Hematopoietic multipotent progenitor cell treated with erythropoietin and hydrocortisone succinate and interleukin-3 and kit ligand, for 6 days (in vitro differentiated cells): ENCODE results near the gene GPA33.
A peak's percentile ranks its signal among the peaks of the same experiment; 100 is the strongest.
"Not testable (repeated sequence)": the region's sequence is repeated elsewhere in the genome, so short reads cannot be mapped to it uniquely, and the experiment has no call there.

ENCODE experiments used
- DNase-seq: peaks from one replicate; pipeline ENCODE4 v3.0.0-alpha.2; 2015

Gene GPA33

DNA sequence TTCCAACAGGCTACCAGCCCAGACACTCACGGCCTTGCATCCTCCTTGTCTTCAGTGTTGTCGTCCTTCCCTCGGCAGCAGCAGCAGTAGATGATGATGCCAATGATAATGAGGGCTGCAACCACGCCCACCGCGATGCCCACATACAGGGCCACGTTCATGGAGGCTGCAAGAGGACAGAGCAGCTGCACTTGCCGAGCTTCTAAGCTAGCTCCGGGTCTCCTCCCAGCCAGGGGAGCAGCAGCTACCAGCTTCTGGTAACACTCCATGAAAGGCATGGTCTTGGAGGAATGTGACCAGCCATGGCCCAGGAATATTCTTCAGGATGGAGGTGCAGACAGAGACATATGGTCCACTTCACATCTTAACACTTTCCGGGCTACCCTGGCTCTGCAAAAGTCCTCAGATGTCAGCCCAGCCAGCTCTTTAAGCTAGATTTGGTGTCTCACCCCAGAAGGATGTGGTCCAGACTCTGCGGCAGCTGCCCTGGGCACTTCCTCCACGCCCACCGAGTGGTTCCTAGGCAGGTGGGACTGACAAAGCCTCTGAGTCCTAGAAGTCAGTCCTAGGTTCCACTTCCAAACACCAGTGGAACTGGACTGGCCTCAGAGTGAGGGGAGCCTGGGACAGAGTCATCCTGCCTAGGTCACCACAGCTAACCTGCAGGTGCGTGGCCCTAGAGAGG lies 35.1 kb downstream of the GPA33 start:
- DNase-seq, result no peak

DNA sequence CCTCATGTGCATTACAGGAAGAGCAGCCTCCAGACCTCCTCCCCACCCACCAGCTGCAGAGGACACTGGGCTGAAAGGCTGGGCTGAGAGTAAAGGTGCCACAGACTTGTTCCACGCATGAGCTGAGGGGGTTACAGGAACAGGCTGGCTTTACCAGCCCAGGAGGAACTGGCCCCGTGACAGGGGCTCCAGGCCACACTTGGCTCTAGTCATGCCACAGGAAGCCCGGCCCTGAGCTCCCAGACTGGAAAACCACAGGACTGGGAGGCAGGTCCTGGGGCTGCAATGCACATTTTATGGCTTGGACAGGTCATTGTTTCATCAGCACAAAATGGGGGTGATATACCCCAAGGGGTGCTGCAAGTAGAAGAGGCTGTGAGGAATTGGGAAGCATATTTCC lies 35.6 kb downstream of the GPA33 start:
- no peak for DNase-seq

DNA sequence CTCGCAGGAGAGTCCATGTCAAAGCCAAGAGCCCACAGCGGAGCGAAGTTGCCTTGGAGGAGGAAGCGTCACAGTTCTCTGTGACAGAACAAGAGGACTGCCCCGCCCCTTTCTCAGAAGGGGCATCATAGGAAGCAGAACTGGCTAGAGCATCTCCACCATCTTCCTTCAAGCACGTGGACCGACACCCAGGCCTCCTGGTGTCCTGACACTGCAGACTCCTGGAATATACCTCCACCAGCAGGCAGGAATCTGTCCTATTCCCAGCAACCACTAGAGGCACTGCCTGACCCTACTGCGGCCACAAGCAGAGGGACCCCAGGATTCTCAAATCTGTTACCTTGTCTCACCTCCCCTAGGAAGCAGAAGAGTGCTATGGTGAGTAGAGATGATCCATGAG lies 37.8 kb downstream of the GPA33 start:
- DNase-seq, result peak; percentile 15

DNA sequence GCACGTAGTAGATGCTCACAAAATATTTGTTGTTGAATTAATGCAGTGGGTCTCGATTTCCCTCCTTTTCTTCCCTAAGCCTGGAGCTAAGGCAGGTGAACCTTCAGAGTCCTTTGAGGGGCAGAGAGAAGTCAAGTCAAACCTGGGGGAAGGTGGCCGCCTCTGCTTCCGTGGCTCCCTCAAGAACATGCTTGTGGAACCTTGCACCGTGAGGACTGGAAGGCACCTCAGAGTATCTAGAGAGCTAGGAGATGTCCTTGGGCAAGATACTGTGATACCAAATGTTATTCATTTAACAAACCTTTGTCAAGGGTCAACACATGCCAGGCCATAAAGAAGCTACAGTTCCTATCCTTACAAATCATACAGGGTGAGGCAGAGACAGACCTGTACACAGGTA lies 38.3 kb downstream of the GPA33 start:
- no peak for DNase-seq

DNA sequence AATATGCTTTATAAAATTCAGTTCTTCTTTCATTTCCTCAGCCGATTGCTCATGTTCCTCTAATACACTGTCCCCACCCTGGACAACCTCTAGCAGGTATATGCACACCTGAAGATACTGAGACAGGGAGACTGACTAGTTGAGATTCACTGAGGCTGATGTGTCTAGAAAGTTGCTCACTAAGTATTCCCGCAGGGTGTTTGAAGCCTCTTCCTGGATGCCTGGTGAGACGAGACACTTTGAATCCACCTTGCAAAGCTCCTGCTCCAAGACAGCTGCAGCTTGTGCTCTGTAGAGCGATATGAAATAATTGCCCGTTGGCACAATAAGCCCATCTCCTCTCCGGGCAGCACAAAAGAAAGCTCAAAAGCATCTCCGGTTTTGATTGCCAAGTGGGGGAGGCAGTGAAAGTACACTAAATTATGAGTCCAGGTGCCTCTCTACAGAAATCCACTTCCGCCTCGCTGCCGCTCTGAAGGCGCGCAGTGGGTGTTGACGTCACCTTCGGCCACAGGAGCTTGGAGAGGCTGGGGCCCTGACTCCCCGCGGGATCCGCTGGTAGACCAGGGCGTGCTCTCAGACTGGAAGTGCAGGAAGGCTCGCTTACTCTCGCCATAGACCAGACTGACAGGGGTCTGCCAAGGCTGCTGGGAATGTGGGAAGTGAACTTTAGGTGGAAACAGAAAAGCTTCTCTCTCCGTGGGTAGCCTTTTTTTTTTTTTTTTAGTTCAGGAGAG lies 46.3 kb downstream of the GPA33 start:
- DNase-seq, result peak; percentile 81

DNA sequence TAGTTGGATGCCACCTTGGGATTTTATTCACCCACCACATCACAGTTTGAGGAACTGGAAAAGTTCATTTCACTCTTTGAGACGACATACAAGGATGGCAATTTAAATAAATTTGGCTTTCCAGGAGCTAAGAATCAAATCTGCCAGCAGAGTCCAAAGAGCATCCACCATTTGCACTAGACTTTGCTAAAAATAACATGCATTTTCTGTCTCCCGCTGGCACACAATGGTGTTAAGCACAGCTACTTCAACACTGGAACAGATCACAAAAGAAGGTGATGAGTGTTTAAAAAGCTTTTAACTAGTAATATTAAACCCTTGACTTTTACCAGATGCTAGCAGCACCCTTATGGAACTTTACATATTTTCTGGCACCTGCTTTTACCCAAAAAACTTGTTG lies 56.5 kb downstream of the GPA33 start:
- no peak for DNase-seq

DNA sequence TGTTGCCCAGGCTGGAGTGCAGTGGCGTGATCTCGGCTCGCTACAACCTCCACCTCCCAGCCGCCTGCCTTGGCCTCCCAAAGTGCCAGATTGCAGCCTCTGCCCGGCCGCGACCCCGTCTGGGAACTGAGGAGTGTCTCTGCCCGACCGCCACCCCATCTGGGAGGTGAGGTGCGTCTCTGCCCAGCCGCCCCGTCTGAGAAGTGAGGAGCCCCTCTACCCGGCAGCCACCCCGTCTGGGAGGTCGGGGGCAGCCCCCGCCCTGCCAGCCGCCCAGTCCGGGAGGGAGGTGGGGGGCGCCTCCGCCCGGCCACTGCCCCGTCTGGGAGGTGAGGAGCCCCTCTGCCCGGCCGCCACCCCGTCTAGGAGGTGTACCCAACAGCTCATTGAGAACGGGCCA lies 60.6 kb downstream of the GPA33 start:
- not testable (repeated sequence) for DNase-seq

DNA sequence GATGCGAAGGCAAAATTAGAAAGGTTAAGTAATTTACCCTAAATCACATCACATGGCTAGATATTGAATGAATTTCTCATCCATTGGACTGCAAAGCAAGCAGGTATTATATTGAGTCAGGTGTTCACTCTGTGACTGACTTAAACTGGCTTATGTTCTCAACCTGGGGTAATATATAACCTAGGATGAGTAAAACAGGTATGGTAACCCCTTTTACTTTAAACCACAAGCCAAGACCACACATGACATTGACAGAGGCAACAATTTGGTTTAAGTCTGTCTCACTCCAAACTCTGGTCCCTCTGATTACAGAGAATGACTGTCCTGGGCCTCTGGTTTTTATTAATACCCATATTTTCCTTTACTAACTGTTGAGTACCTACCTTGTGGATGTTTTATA lies 67.8 kb downstream of the GPA33 start:
- DNase-seq, result no peak

DNA sequence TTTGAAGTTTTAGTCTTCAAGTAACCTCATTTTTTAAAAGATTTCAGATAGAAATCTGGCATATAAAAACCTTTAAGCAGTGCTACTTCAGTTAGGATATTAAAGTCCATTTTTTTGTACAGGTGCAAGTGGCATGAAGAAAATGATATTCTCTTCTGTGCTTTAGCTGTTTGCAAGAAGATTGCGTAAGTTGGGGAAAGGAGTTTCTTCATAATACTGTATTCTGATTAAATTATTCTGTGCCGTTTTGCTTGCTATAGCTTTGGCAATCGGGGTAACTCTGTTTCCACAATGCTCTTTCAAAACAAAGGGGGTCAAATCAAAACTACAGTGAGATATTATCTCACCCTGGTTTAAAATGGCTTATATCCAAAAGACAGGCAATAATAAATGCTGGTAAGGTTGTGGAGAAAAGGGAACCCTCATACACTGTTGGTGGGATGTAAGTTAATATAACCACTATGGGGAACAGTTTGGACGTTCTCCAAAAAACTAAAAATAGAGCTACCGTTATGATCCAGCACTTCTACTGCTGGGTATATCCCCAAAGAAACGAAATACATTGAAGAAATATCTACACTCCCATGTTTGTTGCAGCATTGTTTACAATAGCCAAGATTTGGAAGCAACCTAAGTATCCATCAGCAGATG lies 74.0 kb downstream of the GPA33 start:
- DNase-seq, result peak; percentile 39

DNA sequence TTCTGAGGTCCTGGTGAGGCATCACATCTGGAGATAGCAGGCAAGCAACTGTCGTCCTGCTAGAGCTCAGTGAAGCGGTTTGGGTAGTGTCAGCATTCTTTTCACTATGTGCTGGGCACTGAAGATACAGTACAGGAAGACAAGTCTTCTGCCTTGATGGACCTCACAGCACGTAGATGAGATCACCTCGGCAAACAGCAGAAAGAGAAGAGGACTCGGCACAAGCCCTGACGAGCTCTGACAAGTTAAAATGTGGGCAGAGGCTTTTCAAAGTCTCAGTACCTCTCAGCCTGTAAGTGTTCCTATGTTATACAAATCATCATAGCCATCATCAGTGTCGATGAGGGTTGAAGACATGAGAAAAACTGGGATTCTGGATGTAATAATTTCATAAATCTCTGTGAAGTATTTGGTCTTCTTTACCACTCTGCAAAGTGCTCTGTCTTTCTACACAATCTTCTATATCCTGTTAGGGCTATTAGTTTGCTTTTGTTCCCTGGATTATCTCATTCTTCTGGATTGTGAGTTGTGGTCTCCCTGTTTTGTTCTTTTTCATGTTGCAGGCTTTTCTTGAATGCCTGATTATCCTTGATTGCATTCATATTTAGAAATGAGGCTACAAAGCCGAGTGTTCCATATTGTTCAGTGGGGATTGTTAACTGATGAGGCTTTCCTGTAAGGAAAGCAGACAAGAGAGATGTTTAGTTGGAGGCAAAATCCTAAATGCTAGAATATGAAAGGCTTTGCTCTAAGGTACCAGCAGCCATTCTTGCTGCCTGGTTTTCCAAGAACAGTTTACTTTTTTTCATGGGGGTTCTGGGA lies 76.9 kb downstream of the GPA33 start:
- DNase-seq, result no peak

DNA sequence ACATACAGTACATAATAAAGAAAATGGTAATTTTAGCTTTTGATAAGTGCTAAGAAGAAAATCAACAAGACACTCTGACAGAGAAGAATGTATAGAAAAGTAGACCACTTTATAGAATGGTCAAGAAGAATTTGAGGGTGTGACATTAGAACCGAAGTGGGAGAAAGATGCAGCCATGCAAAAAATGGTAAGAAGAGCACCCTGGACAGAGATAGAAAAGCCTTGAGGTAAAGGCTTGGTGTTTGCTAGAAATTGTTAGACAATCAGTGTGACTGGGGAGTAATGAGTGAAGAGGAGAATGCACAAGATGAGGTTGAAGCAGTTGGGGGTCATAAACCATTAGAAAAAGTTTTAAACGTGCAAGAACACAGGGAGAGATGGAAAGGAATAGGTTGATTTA lies 77.6 kb downstream of the GPA33 start:
- no peak for DNase-seq

DNA sequence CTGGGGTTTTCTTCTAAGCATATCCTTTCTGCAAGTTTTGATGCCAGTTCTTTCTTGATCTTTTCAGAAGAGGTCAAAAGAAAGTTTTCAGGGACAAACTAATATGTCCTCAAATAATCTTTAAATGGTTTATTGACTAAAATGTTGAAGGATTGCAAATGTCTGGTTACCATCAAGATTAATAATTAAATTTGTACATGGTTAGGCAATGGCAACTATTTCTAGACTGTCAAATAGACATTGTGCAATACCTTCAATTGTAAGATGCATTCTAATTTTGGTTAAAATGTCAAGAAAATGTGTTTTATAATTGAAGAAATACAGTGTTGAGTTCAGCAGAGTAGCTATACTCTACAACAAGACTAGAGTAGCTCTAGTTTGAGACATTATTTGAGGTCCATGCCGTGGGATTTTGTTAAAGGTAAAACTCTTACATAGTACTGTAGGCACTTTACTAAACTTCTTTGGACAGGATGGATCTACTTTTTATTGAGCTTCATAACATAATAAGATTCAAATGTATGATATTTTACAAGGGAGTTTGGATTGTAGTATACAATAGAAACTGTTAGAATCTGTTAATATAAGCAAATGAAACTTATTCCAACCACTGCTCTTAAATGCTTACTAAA lies 78.5 kb downstream of the GPA33 start:
- DNase-seq, result no peak

DNA sequence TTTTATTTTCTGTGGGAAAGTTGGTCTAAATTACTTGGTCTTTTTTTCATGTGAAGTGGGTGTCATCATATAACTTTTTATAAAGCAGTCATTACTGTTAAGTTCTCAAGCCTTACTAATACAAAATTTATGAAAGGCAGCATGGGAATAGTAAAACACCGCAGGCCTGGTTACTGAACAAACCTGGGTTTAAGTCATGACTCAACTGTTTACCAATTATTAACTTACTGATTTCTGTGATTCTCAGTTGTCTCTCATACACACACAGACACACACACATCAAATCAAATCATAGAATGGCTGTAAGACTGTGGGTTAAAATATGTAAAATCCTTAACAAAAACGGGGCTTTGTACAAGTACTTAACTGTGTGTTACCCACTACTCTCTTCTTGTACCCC lies 86.5 kb downstream of the GPA33 start:
- DNase-seq, result no peak
